B cell (primary cell): Measurements from ENCODE around the gene CAMK2N1. TPM values are rescaled to one million over a fixed set of nuclear protein-coding genes. Genes with fewer than 3 reads are reported as not detected.

Source experiments
- ATAC-seq: fragments of 200-7000 bp; cut with Tn5 transposase; one replicate; pipeline ENCODE4 v1.10.0; 2021; ENCODE audit warnings: low read depth, mild to moderate bottlenecking, moderate number of reproducible peaks, moderate library complexity
- CTCF ChIA-PET: fragments of 350-600 bp; sonication (Branson Sonifier 250); formaldehyde crosslinking; loops from one replicate; lab custom pipeline; 2021; ENCODE audit warnings: antibody characterized with exemption, inconsistent platforms; lab: Charles Lee
- POLR2A ChIA-PET: fragments of 350-600 bp; sonication (Branson Sonifier 250); formaldehyde crosslinking; loops from one replicate; lab custom pipeline; 2021; ENCODE audit warnings: antibody characterized with exemption; lab: Charles Lee
- DNase-seq: peaks from one replicate; pipeline ENCODE4 v3.0.0; 2013
- H2AFZ ChIP-seq: 2 replicates; pipeline ENCODE4 v1.6.1; 2012; ENCODE audit warnings: mild to moderate bottlenecking, low read depth, low read length; ENCODE audit not compliant: insufficient read depth, poor library complexity, severe bottlenecking
- H3K27ac ChIP-seq, 2 donors: 1 replicate in 1 of 2; 2 replicates in 1 of 2; pipeline ENCODE4 v1.5.1; 2012 to 2013; ENCODE audit warnings: low read length in 2 of 2, mild to moderate bottlenecking in 2 of 2, moderate library complexity in 1 of 2
- H3K27me3 ChIP-seq, 4 experiments: fragments of 200-600 bp in 1 of 4; sonication (generic) in 1 of 4; replicated peaks in 1 of 4; 1 replicate in 2 of 4; 2 replicates in 2 of 4; pipeline versions ENCODE4 v1.6.1 to v1.7.0; 2013 to 2016; ENCODE audit warnings: low read length in 3 of 4, mild to moderate bottlenecking in 2 of 4, mixed read lengths in 1 of 4, moderate library complexity in 1 of 4; ENCODE audit not compliant: insufficient read depth in 4 of 4, control insufficient read depth in 3 of 4; ENCODE audit errors: control extremely low read depth in 1 of 4
- H3K36me3 ChIP-seq, 2 experiments: replicated peaks in 1 of 2; 1 replicate in 1 of 2; 2 replicates in 1 of 2; pipeline versions ENCODE4 v1.6.1 to v1.7.1; 2013; ENCODE audit warnings: low read length in 1 of 2; ENCODE audit not compliant: insufficient read depth in 2 of 2, control insufficient read depth in 1 of 2; ENCODE audit errors: control extremely low read depth in 1 of 2, extremely low read depth in 1 of 2
- H3K4me1 ChIP-seq, 2 donors: fragments of 200-600 bp in 1 of 2; sonication (generic) in 1 of 2; 1 replicate in 1 of 2; 2 replicates in 1 of 2; pipeline versions ENCODE4 v1.5.1 to v1.6.1; 2013 to 2017; ENCODE audit warnings: low read length in 2 of 2; ENCODE audit not compliant: control insufficient read depth in 2 of 2, insufficient read depth in 2 of 2
- H3K4me2 ChIP-seq: replicated peaks from 2 replicates; pipeline ENCODE3; 2012; ENCODE audit warnings: mild to moderate bottlenecking, low read depth, low read length; ENCODE audit not compliant: poor library complexity, severe bottlenecking
- H3K4me3 ChIP-seq, 5 experiments: fragments of 200-600 bp in 1 of 5; sonication (generic) in 1 of 5; 1 replicate in 3 of 5; 2 replicates in 2 of 5; pipeline versions ENCODE4 v1.5.1 to v1.7.0; 2011 to 2016; ENCODE audit warnings: low read length in 4 of 5, mild to moderate bottlenecking in 4 of 5, low read depth in 2 of 5, control low read depth in 1 of 5, moderate library complexity in 1 of 5; ENCODE audit not compliant: insufficient read depth in 1 of 5; ENCODE audit errors: control extremely low read depth in 1 of 5, extremely low read depth in 1 of 5
- H3K79me2 ChIP-seq: fragments of 200-600 bp; sonication (generic); one replicate; pipeline ENCODE4 v1.6.0; 2016; ENCODE audit warnings: low read length; ENCODE audit not compliant: control insufficient read depth, insufficient read depth
- H3K9ac ChIP-seq: fragments of 200-600 bp; sonication (generic); 2 replicates; pipeline ENCODE4 v1.6.1; 2017; ENCODE audit warnings: mild to moderate bottlenecking, low read length, moderate library complexity
- H3K9me3 ChIP-seq, 3 donors: one replicate each; pipeline versions ENCODE4 v1.6.1 to v1.7.1; 2013; ENCODE audit warnings: low read length in 2 of 3; ENCODE audit not compliant: control insufficient read depth in 2 of 3, insufficient read depth in 1 of 3; ENCODE audit errors: control extremely low read depth in 1 of 3
- H4K20me1 ChIP-seq: 2 replicates; pipeline ENCODE4 v1.6.0; 2012; ENCODE audit warnings: mild to moderate bottlenecking, low read length; ENCODE audit not compliant: insufficient read depth, control insufficient read depth, poor library complexity, severe bottlenecking
- H3K27ac Mint-ChIP-seq: one replicate; pipeline ENCODE4 v1.8.0; 2021; ENCODE audit warnings: mixed read lengths
- H3K27me3 Mint-ChIP-seq: one replicate; pipeline ENCODE4 v1.8.0; 2021; ENCODE audit warnings: mixed read lengths
- H3K4me1 Mint-ChIP-seq: one replicate; pipeline ENCODE4 v1.8.0; 2021; ENCODE audit warnings: mixed read lengths
- H3K4me3 Mint-ChIP-seq: one replicate; pipeline ENCODE4 v1.8.0; 2021; ENCODE audit warnings: mixed read lengths
- H3K9me3 Mint-ChIP-seq: one replicate; pipeline ENCODE4 v1.8.0; 2022; ENCODE audit warnings: mixed read lengths; ENCODE audit not compliant: insufficient read depth
- CTCF ChIP-seq: fragments of 200-600 bp; IDR thresholded peaks from one replicate; pipeline ENCODE4 v1.8.0; 2022; ENCODE audit warnings: antibody characterized with exemption, mild to moderate bottlenecking
- EZH2 ChIP-seq: IDR thresholded peaks from 2 replicates; pipeline ENCODE4 v1.6.1; 2012; ENCODE audit warnings: borderline replicate concordance, low read depth, mild to moderate bottlenecking, moderate library complexity, low read length; ENCODE audit not compliant: insufficient read depth, poor library complexity, severe bottlenecking
- WGBS: methylation state at CpG from one replicate; pipeline ENCODE4 v1.1.5; 2013; ENCODE audit warnings: missing lambda C conversion rate; ENCODE audit not compliant: insufficient coverage; 5-methylcytosine and 5-hydroxymethylcytosine counted together
- intact Hi-C: fragments of 100-400 bp; cut with micrococcal nuclease; formaldehyde crosslinking; loops from one replicate; pipeline ENCODE4 v1.10.0; 2022
- polyA plus RNA-seq: library from polyadenylated mRNA; depleted of rRNA; stranded (reverse); fragments of >200 nt; gene quantifications from 2 replicates; pipeline ENCODE4 v1.2.3, GENCODE V29; 2012
- total RNA-seq, 2 donors: library from RNA; stranded (reverse); fragments of 120-200 nt in 1 of 2; gene quantifications; 1 replicate in 1 of 2; 2 replicates in 1 of 2; pipeline versions ENCODE4 v1.2.3 to v1.2.4, GENCODE V29; 2013 to 2022

Gene CAMK2N1
- total and polyA plus RNA-seq, 2 donors (not counting 1 experiment from before 2014, with no cell fraction given), result 0.49 to 6.0 TPM

GRCh38 chr1:20526267-20526666 is 40.3 kb upstream of the CAMK2N1 start:
- ChIA-PET POLR2A (no interaction called here), CTCF (interaction anchor here (1.8 to 4.3 kb wide), 2 partner anchors 115 to 669 kb away, joined by 6 to 27 read pairs; no protein-coding TSS in a partner anchor)
- Histone ChIP-seq H3K4me3 (no peak overlapping the region), H3K9me3 (no peaks in the 10 kb centered on the region), H3K4me1 (peaks cover 0 to 3% of the 10 kb centered on the region in 2 donors), H3K79me2 (no peaks in the 10 kb centered on the region), H2AFZ (no peak overlapping the region), H4K20me1 (no peaks in the 10 kb centered on the region), H3K27me3 (peaks cover 0 to 25% (median 10%) of the 10 kb centered on the region in 4 experiments), H3K9ac (no peak overlapping the region), H3K4me2 (no peak overlapping the region), H3K27ac (no peak overlapping the region), H3K36me3 (no peaks in the 10 kb centered on the region)
- no peak overlapping the region for H3K4me3 Mint-ChIP-seq
- WGBS, result 95% methylated on average over 6 of the region's 6 CpGs
- H3K27me3 Mint-ChIP-seq, result peaks cover 58% of the 10 kb centered on the region
- intact Hi-C loops, result loop anchor here (10.0 kb wide), 1 partner anchor 669 kb away; no protein-coding TSS in a partner anchor
- H3K4me1 Mint-ChIP-seq, result no peaks in the 10 kb centered on the region
- ATAC-seq (no peak), DNase-seq (no peak)
- no peaks in the 10 kb centered on the region for H3K9me3 Mint-ChIP-seq
- H3K27ac Mint-ChIP-seq, result no peak overlapping the region
- TF ChIP-seq CTCF, result no peak
- no peak for TF ChIP-seq EZH2

- Histone ChIP-seq H2AFZ (peak overlapping the region; percentile 42), H3K9ac (no peak overlapping the region), H4K20me1 (no peaks in the 10 kb centered on the region), H3K79me2 (no peaks in the 10 kb centered on the region), H3K4me2 (peak overlapping the region; percentile 22), H3K27ac (no peak overlapping the region), H3K9me3 (no peaks in the 10 kb centered on the region), H3K27me3 (peaks cover 0 to 9% (median 0%) of the 10 kb centered on the region in 4 experiments), H3K36me3 (no peaks in the 10 kb centered on the region), H3K4me1 (peaks cover 0 to 3% of the 10 kb centered on the region in 2 donors), H3K4me3 (no peak overlapping the region)
- Mint-ChIP-seq H3K4me1 (no peaks in the 10 kb centered on the region), H3K27ac (no peak overlapping the region), H3K9me3 (no peaks in the 10 kb centered on the region), H3K27me3 (peaks cover 28% of the 10 kb centered on the region), H3K4me3 (no peak overlapping the region)
- ChIA-PET CTCF (interaction anchor here (0.7 to 4.3 kb wide), 11 partner anchors 9 to 629 kb away, joined by 3 to 27 read pairs (median 4); partner anchors contain the start of gene PINK1), POLR2A (no interaction called here)
- TF ChIP-seq EZH2 (no peak), CTCF (peak; percentile 87)
- ATAC-seq (peak; percentile 17), DNase-seq (peak; percentile 75)
- intact Hi-C loops, result loop anchor here (1.0 to 10.0 kb wide), 2 partner anchors 118 to 673 kb away; no protein-coding TSS in a partner anchor
- 3% methylated on average over 11 of the region's 17 CpGs for WGBS
Observed at GRCh38 chr1:20521960-20522861, 36.2 kb upstream of the CAMK2N1 start.
